G401.6 (cell line): Measurements from ENCODE around the gene C1R.
"Not testable (repeated sequence)": the region's sequence is repeated elsewhere in the genome, so short reads cannot be mapped to it uniquely, and the experiment has no call there.

ENCODE experiments used
- FAIRE-seq: peaks from 2 replicates; lab custom pipeline; 2012; peaks lifted over from hg19 to GRCh38; lab: Jason Lieb, UNC

C1R gene

DNA sequence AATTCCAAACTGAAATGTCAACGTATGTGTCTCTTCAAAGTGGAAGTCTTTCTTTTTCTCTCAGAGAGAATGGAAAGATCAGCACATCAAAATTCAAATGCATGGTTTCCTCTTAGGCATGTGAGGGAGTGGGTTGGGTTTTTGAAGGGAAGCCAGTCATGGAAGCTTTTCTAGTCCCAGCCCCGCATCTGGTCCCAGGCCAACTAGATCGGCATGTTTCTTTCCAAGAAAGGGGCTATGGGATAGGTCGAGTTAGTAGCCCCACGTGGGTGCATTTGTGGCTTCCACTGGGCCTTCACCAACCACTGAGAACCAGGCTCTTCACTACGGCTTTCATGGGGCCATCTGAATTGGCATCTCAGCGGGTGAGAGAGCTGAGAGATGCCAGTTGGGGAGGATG lies 25.1 kb downstream of the C1R start:
- no peak for FAIRE-seq

DNA sequence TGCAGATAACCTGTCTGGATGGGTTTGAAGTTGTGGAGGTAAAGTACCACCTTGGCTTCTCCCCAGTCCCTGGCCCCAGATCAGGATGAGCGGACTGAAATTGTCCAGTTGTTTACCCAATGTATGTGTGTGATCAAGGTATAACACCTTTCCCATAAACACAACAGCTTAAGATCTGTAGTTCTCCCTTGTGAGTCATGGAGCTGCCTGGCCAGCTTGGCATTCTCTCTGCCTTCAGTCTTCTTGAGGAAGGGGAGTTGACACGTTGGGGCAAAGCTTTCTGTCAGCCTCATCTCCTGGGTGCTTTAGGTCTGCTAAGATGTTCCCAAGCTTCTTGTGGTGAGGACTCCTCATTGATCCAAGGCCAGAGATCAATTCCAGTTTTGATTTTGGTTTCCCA lies 25.6 kb downstream of the C1R start:
- FAIRE-seq = no peak

DNA sequence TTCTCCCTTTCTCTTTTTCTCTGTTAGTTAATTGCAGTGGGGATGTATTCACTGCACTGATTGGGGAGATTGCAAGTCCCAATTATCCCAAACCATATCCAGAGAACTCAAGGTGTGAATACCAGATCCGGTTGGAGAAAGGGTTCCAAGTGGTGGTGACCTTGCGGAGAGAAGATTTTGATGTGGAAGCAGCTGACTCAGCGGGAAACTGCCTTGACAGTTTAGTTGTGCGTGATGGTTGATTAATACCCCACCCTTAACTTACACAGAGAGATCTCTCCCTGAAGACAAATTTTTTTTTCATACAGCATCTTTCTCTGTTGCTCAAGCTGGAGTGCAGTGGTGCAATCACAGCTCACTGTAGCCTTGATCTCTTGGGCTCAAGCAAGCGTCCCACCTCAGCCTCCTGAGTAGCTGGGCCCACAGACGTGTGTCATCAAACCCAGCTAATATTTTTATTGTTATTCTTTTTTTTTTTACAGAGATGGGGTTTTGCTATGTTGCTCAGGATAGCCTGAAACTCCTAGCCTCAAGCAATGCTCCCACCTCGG lies 27.1 kb downstream of the C1R start:
- no peak for FAIRE-seq

DNA sequence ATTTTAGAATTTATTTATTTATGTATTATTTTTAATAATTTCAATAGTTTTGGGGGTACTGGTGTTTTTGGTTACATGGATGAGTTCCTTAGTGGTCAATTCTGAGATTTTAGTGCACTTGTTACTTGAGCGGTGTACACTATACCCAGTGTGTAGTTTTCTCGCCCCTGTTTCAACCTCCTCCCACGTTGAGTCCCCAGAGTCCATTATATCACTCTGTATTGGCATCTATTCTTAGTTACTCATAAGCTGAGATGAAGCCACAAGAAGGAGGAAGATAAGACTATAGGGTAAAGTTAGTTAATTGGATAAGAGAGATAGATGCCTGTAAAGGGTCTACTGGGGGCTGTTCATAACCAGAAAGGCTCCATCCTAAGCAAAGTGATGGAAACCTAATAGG lies 27.7 kb downstream of the C1R start:
- FAIRE-seq = no peak

DNA sequence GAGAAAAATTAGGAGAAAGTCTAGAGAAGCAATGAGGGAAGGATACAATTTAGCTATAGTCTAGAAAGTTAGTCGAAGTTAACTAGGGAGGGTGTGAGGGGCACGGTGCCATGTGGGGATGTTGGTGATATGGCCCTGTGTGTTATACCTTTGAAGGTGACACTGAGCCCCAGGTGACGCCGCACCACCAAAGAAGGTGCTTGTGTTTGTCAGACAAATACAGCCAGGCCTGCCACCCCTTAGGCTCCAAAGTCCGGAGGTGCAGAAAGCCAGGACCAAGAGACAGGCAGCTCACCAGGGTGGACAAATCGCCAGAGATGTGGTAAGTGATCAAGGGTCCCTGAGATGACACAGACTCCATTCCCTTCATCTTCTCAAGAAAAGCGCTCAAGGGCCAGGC lies 30.6 kb downstream of the C1R start:
- no peak for FAIRE-seq

DNA sequence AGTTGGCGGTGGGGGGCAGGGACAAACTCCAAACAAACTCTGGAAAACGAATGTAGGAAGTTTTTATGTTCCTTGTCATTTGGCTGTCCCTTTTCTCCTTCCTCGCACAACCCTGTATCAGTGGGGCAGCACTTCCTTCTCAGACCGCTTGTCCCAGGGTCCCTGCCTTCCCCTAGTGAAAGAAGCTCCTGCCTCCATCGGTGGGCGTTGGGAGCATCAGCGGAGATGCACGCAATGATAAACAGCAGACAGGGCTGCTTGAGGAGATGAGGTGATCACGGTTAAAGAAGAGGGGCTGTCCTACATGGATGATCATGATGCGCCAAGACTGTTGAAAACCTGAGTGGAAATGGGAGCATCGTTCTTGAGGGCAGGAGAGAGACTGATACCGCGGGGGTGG lies 31.1 kb downstream of the C1R start:
- FAIRE-seq = no peak

DNA sequence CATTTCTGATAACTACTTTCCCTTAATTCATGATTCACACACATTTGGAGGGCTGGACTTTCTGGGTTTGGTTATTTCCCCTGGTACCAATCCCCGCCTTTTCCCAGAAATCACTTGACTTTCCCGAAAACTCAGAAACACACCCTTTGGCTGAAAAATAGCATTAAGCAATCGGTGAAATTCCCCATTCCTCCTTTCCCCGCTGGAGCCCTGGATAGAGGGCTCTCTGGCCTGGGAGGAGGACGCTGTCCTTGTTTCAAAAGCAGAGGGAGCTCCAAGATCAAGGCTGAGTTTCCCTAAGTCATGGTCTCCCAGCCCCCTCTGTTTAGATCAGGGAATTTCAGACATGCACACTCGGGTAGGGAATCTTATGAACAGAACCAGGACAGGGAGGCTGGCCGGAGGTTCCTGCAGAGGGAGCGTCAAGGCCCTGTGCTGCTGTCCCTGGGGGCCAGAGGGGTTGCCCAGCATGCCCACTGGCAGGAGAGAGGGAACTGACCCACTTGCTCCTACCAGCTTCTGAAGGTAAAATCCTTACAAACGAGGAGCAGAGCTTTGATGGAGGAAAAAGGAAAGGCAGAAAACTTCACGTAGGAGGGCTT lies 31.8 kb downstream of the C1R start, which contains the start of gene C1S:
Gene C1S, plus strand, starts transcription at position 366 of the 602 bp plus-strand sequence. CDS start 1,195 bp downstream, outside the sequence.
- no peak for FAIRE-seq

DNA sequence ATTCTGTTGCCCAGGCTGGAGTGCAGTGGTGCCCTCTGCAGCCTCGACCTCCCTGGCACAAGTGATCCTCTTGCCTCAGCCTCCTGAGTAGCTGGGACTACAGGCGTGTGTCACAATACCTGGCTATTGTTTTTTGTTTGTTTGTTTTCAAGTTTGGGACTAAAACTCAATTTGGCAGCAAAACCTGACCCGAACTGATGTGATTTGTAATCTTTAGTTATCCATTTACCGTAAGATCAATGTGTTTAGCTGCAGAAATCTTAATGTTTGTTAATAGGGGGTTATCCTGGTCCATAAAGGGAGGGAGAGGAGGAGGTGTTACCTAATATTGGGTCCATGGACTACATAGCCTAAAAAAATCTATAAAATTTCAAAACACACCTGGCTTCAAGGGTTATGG lies 32.5 kb downstream of the C1R start:
- FAIRE-seq = no peak

- no peak for FAIRE-seq
Measured at GRCh38 chr12:7058850-7059395, 33.3 kb downstream of the C1R start.

GRCh38 chr12:7058163-7058845 lies 33.9 kb downstream of the C1R start:
- no peak for FAIRE-seq

GRCh38 chr12:7055736-7056135 lies 36.5 kb downstream of the C1R start:
- not testable (repeated sequence) for FAIRE-seq

DNA sequence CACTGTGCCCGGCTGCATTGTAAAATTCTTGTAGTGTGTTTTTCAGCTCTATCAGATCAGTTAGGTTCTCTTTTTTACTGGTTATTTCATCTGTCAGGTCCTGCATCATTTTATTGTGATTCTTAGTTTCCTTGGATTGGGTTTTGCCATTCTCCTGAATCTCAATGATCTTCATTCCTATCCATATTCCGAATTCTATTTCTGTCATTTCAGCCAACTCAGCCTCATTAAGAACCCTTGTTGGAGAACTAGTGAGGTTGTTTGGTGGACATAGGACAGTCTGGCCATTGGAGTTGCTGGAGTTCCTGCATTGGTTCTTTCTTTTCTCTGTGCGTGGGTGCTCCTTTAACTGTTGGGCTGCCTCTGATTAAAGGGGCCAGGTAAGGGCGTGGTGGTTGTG lies 37.3 kb downstream of the C1R start:
- no peak for FAIRE-seq

GRCh38 chr12:7049973-7050372 lies 42.3 kb downstream of the C1R start:
- FAIRE-seq = not testable (repeated sequence)

- not testable (repeated sequence) for FAIRE-seq
Measured at GRCh38 chr12:7049445-7049951, 42.7 kb downstream of the C1R start.

GRCh38 chr12:7047306-7047705 lies 44.9 kb downstream of the C1R start:
- FAIRE-seq = no peak

GRCh38 chr12:7046383-7047105 lies 45.7 kb downstream of the C1R start:
- FAIRE-seq = no peak

DNA sequence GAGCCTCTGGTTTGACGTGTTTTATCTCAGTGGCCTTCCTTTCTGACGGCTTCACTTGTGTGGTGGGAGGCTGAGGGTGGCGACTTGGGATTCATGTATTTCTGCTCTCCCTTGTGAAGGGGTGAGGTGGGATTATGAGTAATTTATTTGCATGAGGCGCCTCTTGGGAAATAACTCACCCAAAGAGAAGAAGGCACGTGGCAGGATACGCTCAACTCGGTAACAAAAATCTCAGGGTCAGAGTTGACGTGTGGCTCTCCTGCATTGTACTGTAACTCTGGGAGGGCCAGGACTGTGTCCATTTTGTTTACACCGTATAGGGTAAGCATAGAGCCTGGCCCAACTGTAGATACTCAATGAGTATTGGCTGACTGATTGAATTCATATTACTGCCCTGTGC lies 46.3 kb downstream of the C1R start:
- FAIRE-seq = no peak

- FAIRE-seq = peak; percentile 91
Measured at GRCh38 chr12:7042842-7043241, 49.4 kb downstream of the C1R start.

GRCh38 chr12:7039403-7039802 lies 52.8 kb downstream of the C1R start:
- no peak for FAIRE-seq

GRCh38 chr12:7038591-7038990 lies 53.7 kb downstream of the C1R start:
- FAIRE-seq = no peak

DNA sequence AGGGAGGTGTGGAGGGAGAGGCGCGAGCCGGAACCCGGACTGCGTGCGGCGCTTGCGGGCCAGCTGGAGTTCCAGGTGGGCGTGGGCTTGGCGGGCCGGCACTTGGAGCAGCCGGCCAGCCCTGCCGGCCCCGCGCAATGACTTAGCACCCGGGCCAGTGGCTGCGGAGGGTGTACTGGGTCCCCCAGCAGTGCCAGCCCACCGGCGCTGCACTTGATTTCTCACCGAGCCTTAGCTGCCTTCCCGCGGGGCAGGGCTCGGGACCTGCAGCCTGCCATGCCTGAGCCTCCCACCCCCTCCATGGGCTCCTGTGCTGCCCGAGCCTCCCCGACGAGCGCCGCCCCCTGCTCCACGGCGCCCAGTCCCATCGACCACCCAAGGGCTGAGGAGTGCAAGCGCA lies 54.8 kb downstream of the C1R start:
- not testable (repeated sequence) for FAIRE-seq

- no peak for FAIRE-seq
Measured at GRCh38 chr12:7035463-7035862, 56.8 kb downstream of the C1R start.

- no peak for FAIRE-seq
Measured at GRCh38 chr12:7034464-7034863, 57.8 kb downstream of the C1R start.
